HG02852 (cell line): ENCODE measurements around the gene ERI2.

ENCODE experiments used
- ATAC-seq: cut with Tn5 transposase; IDR thresholded peaks from one replicate; pipeline ENCODE4 v1.9.1; 2021; ENCODE audit warnings: mild to moderate bottlenecking, moderate library complexity; ENCODE audit not compliant: unreplicated experiment

Gene ERI2

GRCh38 chr16:20806168-20807050 lies at the start of gene ERI2, which contains the start of gene REXO5:
TSS of gene ERI2 (minus strand) at chr16:20806472. CDS start at chr16:20806430, 42 bp downstream.
TSS of gene REXO5 (plus strand) at chr16:20806527. CDS start at chr16:20806954, 427 bp downstream.
- peak; percentile 81 for ATAC-seq

DNA sequence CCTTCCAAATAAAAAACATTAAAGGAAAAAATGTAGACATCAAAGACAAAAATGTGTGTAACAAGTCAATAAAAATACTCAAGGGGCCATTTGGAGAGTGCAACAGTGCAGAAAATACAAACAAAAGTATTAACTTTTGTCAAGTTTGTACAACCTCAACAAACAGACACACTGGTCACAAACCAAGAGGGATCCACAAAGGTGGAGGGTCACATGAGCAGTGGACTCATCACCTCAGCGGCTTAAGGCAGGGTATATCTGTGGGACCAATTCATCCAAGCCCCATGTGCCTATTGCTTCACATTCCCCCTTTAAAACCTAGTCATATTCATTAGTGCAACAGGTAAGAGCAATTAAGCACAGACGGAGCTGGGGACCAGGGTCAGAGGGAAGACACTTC lies 48.7 kb upstream of the ERI2 start:
- ATAC-seq: no peak

DNA sequence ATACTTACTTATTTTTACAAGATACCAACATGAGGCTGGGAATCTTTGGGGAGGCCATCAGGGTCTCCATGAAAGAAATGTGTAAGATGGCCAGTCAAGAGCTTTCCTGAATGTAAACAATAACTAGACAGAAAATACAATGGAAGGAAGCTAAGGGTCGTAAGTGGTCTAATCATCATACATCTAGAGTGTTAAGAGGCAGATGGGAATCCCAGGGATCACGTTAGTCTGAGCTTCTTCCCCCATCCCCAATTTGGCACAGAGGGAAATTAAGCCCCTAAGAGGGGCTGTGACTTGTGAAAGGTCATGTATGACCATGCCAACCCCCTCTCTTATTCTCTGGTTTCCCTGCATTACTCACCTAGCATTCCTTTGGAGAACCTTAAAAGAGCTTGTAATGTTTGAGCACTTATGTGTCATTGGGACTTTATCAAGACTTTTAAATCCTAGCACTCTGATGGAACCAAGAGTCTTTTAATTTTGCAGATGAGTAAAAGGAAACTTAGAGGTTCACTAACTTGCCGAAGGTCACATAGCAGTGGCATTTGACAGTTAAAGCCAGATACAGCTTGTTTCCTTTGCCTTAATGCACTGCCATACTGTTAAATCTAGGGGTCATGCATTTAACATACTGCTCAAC lies 47.8 kb upstream of the ERI2 start:
- no peak for ATAC-seq

- ATAC-seq: no peak
Observed at GRCh38 chr16:20853143-20853542, 46.9 kb upstream of the ERI2 start.

GRCh38 chr16:20851601-20852000 lies 45.3 kb upstream of the ERI2 start:
- no peak for ATAC-seq

- ATAC-seq: no peak
Observed at GRCh38 chr16:20850981-20851380, 44.7 kb upstream of the ERI2 start.

GRCh38 chr16:20849589-20850390 lies 43.5 kb upstream of the ERI2 start:
- ATAC-seq: no peak

DNA sequence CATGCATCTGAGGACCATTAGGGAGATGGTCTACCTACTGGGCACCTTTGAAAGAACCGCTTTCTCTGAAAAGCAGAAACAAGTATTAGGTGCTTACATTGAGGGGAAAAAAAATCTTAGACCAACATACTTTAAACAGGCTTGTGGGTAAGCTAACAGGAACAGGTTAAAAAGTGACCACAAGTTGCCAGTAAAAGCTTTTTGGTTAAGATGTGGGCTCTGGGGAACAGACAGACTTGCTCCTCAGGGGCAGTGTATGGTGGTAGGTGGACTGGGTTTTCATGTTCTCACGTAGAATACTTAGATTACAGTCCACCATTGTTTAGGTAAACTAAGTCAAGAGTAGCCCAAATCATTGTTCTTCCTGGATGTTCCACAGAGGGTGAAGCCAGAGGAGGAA lies 41.3 kb upstream of the ERI2 start:
- no peak for ATAC-seq

GRCh38 chr16:20846551-20846950 lies 40.3 kb upstream of the ERI2 start:
- ATAC-seq: no peak

GRCh38 chr16:20846030-20846429 lies 39.8 kb upstream of the ERI2 start:
- ATAC-seq: no peak

GRCh38 chr16:20844588-20844987 lies 38.3 kb upstream of the ERI2 start:
- no peak for ATAC-seq

DNA sequence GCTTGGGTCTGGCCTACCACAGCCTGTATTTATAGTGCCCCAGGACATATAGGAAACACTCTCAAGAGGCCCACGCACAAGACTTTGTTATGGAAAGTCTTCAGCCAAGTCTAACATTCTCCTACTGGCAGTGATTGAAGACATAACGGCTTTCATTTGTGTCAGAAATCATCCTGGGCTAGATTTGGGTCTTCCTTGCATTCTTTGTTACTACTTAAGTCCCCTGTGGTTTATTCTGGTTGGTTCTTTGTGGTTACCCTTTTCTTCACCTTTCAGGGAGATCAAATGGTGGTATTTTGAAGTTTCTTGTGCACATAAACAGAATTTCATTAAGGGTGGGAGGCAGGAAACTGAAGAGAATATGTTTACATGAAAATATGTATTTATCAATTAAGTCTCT lies 37.8 kb upstream of the ERI2 start:
- ATAC-seq: no peak

GRCh38 chr16:20839504-20839903 lies 33.2 kb upstream of the ERI2 start:
- ATAC-seq: no peak

- ATAC-seq: no peak
Observed at GRCh38 chr16:20838240-20838639, 32.0 kb upstream of the ERI2 start.

DNA sequence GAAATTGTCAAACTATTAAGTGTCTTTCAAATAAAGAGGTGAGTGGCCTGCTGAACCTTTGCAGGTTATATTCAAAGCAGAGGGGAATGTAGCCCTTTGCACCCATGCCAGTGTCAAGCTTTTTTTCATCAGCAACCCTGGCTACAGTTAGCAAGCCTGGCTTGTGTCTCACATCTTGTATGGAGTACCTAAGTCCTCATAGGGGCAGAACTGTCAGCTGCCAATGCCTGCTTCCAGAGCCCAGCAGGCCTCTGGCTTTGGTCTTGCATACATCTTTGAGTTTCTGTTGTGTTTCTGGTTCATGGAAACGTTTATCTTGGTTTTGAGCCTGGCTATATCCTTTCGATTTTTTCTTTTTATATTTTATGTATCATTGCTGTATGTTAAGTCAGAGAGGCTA lies 26.8 kb upstream of the ERI2 start:
- no peak for ATAC-seq

- no peak for ATAC-seq
Observed at GRCh38 chr16:20830372-20830771, 24.1 kb upstream of the ERI2 start.

- ATAC-seq: no peak
Observed at GRCh38 chr16:20829536-20829935, 23.3 kb upstream of the ERI2 start.

- ATAC-seq: no peak
Observed at GRCh38 chr16:20826039-20826566, 19.8 kb upstream of the ERI2 start.

GRCh38 chr16:20822521-20823325 lies 16.5 kb upstream of the ERI2 start:
- no peak for ATAC-seq

DNA sequence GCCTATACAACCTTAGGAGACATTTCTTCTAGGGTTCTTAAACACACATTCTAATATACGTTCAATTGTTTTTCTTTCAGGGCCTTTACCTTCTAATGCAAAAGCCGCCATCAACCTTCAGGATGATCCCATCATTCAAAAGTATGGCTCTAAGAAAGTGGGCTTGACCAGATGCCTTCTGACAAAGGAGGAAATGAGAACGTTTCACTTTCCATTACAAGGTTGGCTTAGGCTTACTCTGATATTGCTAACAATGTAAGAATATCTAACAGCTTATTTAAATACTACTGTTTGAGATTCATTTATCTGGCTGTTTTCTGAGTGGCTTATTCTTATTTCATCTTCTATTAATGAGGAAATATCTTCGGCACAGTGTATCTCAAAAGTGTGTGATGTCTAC lies 15.4 kb upstream of the ERI2 start:
- no peak for ATAC-seq
